GM12875 (cell line): ENCODE measurements around the gene MAPK12.

ENCODE experiments used
- H3K4me3 ChIP-seq: one replicate; pipeline ENCODE4 v1.5.1; 2011; ENCODE audit warnings: low read depth, low read length, control low read depth
- CTCF ChIP-seq: IDR thresholded peaks from 2 replicates; pipeline ENCODE4 v1.5.1; 2011; ENCODE audit warnings: low read depth, mild to moderate bottlenecking, control low read depth, inconsistent platforms, low read length, moderate library complexity, borderline replicate concordance; ENCODE audit not compliant: insufficient read depth

Gene MAPK12

GRCh38 chr22:50299785-50300619, 38.5 kb upstream of the MAPK12 start:
- TF ChIP-seq CTCF = no peak
- H3K4me3 ChIP-seq = peak overlapping the region; percentile 21

- TF ChIP-seq CTCF = no peak
- peak overlapping the region; percentile 10 for H3K4me3 ChIP-seq
Observed at GRCh38 chr22:50298937-50299784, 37.7 kb upstream of the MAPK12 start.

GRCh38 chr22:50298266-50298637, 36.8 kb upstream of the MAPK12 start:
- no peak for TF ChIP-seq CTCF
- no peak overlapping the region for H3K4me3 ChIP-seq

- no peak overlapping the region for H3K4me3 ChIP-seq
- TF ChIP-seq CTCF = no peak
Observed at GRCh38 chr22:50297510-50298265, 36.2 kb upstream of the MAPK12 start.

- TF ChIP-seq CTCF = no peak
Observed at GRCh38 chr22:50296658-50297490, 35.4 kb upstream of the MAPK12 start.

GRCh38 chr22:50294319-50294656, 32.8 kb upstream of the MAPK12 start:
- no peak for TF ChIP-seq CTCF
- H3K4me3 ChIP-seq = no peak overlapping the region

More at GRCh38 chr22:50296658-50297490, 35.4 kb upstream of the MAPK12 start:
- H3K4me3 ChIP-seq = no peak overlapping the region
